DMS153 (cell line): ENCODE data around the gene ARMC9.

ENCODE experiments used
- DNase-seq: peaks from one replicate; lab custom pipeline; 2025; lab: John Stamatoyannopoulos, UW

Gene ARMC9

DNA sequence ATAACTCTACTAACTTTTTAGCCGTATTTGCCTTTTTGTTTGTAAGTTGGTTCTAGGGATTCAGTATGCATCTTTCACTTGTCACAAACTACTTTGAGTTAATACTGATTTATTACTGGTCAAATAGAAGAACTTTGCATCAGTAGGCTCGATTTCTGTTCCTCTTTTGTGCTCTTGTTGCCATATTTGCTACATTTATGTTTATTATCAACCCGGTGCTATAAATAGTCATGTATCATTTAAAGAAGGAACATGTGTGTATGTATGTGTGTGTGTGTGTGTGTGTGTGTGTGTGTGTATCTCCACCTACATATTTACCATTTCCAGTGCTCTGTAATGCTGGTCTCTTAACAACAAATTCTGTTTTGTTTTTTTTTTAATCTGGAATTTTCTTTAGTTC, 117.5 kb downstream of the ARMC9 start:
- DNase-seq = no peak

DNA sequence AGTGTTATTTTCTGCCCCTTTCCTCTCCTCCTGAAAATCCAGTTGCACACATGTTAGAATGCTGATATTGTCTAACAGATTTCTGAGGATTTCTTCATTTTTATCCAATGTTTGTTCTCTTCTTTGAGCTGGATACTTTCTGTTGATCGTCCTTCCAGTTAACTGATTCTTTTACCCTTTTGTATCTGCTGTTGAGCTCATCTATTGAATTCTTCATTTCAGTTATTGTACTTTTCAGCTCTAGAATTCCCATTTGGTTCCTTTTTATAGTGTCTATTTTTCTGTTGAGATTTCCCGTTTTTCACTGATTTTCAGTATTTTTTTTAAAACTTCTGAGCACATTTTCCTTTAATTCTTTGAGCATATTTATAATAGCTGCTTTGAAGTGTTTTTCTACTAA, 119.1 kb downstream of the ARMC9 start:
- DNase-seq = no peak

DNA sequence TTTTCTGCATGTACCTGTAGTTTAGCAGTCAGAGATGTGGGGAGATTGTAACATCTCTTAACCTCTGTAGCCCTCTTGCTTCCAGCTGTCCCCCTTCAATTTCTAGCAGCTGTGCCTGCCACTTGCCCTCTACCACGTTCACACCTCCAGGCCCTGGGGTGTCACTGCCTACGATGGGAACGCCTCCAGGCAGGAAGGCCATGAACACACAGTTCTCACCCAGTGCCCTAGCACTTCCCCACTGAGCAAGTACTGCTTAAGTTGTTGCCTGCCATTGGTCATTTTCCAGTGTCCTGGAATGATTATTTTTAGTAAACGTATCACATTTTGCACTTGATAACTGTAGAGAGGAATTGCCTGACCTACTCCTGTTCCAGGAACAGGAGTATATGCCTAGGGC, 120.0 kb downstream of the ARMC9 start:
- no peak for DNase-seq

DNA sequence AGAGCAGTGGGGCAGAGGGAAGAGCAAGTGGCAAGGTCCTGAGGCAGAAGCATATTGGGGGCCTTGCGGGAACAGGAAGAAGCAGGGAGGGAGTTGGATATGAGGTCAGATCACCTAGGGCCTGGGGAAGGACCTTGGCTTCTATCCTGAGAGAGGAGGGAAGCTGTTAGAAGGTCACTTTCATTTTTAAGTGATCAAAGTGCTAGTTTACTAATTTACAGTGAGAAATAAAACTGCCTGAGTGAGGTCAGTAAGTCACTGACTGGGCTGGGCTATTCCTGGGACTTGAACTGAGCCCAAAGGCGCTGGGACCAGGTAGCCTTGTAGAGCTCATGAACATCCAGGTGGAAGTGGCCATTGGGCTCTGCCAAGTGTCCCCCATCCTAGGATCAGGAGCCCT, 120.5 kb downstream of the ARMC9 start:
- no peak for DNase-seq

DNA sequence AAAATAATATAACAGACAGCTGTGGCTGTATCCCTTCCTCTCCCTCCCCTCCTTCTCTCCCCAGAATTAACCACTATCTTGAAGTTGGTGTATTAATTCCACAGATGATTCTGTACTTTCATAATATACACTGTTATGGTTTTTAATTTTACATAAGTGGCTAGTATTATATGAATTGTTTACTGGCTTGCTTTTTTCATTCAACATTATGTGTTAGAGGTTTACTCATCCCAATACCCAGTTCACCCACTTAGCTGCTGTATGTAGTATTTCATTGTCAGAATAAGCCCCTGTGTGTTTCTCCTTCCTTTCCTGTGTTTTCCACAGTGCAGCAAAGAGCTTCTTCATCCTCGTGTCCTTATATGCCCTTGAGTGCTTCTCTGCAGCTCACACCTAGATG, 121.4 kb downstream of the ARMC9 start:
- DNase-seq = no peak

DNA sequence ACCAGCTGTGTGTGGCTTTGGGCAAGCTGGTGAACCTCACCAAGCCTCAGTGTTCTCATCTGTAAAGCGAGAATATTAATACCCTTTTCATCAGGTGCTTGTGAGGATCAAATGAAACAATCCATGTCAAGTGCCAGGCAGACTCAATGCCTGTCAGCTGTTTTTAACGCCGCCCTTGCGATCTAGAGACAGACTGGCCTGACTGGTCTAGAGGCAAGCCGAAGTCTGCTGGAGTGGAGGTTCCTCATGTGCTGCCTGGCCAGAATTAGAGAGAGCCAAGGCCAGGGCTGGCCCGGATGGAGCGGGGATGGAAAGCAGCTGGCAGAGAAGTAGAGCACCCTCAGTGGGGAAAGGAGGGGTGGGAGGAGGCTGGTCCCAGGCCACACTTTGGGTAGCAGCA, 122.6 kb downstream of the ARMC9 start:
- DNase-seq = no peak

DNA sequence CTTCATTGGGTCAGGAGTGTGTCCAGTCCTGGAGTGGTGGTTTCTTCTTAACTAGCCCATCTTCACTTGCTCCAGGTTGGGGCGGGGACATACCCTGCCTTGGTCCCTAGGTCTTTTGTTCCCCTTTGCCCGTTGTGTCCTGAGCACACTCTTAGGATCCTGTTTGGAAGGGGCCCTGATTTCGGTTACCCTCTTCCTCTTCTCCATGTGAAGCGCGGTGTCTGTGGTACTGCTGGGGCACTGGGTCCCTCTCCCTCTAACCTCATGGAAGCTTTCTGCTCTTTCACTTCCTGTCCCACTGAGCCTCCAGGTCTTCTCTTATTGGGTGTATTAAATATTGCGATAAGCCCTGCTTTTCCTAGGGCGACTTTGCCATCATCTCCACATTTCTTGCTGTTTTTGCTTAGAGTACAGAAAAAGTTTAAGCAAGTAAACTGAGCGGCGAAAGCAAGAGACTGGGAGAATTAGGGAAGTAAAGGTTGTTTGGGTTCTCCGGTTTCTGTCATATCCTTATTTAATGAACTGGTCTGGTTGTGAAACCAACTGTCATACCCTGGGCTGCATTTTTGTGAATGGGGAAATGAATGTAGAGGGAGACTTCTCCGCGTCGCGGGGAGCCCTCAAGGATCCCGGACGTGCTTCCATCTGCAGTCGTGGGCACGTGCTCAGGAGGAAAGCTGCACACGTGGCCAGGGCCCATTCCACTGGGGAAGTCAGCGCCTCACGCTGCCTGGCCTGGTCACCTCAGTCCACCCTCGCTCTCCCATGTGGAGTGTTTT, 123.3 kb downstream of the ARMC9 start:
- no peak for DNase-seq

DNA sequence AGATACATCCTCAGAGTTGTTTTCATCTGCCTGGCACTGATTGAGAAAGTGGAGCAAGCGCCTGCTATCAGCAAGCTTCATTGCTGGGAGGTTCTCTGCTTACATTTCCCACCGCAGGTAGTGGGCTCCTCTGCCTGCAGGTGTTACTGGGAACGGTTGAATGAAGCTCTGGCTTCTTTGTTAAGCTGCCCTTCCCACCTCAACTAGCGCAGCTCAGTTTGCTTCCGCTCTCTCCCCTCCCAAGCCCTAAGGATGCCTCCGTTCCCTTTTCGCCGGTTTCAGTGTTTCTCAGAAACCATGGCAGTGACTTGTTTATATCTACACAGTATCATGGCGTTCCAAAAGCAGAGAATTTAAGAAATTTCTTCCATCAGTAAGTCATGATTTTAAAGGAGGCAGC, 124.9 kb downstream of the ARMC9 start:
- DNase-seq = no peak

DNA sequence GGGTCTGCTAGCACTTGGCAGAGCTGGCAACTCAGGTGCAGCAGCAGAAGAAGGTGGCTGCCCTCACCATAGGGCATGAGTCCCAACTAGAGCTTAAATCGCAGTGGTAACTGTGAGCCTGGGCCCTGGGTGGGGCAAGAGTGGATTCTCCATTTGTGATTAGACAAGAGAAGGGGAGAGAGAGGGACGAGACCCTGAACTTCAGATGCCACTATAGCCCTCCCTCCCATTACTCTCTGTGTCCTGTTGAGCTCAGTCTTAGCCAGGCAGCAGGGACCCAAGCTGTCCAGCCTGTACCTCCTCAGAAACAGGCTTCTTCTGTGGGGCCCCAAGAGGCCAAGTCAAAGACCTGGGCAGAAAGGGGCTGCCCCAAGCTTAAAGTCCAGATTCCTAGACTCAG, 127.4 kb downstream of the ARMC9 start:
- no peak for DNase-seq

DNA sequence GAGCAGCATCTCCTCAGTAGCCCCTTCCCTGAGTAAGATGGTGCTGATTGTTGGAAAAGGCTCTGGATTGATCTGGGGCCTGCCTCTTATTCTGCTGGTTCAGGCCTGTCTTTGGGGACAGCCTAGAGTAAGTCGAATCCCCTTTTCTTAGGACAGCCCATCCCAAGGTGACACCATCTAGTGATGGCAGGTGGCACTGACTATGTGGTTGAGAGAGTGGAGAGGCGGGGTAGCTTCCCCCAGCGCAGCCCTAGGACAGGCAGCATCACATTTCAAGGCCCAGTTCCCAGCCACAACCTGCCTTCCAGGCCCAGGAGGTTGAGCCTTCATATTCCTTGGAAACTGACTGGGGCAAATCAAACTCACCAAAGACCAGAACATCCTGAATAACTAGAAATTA, 128.0 kb downstream of the ARMC9 start:
- no peak for DNase-seq

DNA sequence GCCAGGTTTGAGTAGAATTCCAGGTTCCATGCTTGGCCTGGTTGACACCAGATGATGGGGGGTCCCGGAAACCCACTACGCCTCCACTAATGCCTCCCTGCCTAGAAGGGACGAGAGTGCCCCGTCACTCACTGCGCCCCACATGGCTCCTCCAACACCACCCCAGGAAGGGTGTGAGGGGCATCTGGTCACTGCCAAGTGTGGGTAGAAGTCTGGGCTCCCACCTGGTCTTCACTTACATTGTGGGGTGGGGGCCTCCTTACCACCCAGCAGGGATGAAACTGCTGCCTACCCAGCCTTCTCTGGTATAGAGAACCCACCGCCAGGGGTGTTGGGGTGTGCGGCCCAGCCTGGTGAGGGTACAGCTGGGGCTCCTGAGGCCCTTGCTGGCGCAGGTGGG, 131.9 kb downstream of the ARMC9 start:
- DNase-seq = no peak

DNA sequence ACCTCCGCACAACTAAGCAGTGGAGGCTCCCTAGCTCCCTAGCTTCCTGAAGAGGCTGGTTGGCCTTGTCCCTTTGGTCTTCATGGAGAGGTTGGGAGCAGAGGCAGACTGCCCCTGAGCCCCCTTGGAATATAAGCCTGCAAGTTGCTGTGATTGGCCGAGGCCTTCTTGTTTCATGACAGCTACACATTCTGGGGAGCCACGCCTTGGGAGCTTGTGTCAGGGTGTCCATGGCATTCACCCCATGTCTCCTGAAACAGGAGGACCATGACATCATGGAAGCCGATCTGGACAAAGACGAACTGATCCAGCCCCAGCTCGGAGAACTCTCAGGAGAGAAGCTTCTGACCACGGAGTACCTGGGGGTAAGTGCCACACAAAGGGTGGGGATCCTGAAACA, 133.1 kb downstream of the ARMC9 start:
- DNase-seq = no peak

DNA sequence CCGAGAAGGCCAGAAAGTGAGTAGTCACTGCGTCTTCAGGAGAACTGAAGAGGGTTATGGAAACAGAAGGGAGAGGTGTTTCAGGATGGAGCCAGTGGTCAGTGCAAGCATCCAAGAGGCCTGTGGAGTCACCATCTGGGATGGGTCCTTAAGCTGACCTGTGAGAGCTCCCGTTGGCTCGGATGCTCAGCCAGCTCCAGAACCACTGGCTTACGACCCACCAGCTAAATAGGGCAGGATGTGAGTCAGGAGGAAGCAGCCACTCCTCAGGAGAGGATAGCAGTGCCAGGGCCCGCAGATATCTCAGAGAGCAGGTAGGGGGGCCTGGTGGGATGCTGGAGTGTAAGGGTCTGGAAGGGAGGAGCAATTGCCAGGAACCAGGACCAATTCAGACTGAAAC, 134.0 kb downstream of the ARMC9 start:
- DNase-seq = no peak

DNA sequence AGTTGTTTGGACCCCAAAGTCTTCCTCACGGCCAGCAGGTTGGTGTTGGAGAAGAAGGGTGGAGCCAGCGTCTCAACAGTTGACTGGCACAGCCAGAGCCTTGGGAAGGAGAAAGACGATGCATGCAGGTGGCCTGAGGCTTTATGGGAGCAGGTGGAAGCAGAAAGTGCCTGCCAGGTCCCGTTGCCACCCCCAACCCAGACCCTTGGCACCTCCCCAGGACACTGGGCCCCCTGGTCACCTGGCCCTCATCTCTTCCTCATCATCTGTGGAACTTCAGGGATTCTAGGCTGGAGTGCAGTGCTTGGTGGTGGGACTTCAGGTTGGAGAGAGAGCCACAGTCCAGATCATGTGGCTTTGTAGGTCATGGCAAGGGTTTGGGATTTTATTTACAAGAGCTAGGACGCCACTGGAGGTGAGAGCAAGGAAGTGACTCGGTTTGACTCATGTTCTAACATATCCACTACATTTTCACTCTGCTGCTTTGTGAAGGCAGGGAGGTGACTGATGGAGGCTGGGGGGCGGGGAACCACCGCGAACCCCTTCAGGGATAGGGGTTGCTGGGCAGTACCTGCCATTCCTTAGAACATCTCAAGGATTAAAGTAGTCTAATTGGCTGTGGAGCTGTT, 134.6 kb downstream of the ARMC9 start:
- DNase-seq = no peak

DNA sequence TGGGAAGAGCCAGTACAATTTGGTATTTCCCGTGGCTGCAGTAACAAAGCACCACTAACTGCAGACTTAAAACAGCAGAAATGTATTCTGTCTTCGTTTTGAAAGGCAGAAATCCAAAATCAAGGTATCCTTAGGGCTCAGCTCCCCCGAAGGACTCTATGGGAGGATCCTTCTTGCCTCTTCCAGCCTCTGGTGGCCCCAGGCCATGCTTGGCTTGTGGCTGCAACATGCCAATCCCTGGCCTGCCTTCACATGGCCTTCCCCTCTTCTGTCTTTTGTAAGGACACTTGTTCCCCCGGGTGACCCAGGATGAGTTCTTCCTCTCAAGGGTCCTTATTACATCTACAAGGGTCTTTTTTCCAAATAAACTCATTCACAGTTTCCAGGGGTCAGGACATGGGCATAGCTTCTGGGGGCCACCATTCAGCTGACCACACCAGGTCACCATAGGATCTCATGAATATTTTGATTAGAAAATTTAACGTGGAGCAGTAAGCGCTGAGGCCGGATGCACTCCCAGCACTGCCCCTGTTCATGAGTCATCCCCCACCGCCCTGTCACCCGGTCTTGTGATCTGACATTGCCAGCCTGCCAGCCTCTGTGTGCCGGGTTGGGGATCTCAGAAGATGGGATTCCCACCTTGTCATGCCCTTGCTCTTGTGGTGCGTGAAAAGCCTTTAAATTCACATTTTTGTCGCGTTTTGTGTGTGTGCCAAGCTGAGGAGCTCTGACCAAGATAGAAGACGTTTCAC, 135.9 kb downstream of the ARMC9 start:
- no peak for DNase-seq

DNA sequence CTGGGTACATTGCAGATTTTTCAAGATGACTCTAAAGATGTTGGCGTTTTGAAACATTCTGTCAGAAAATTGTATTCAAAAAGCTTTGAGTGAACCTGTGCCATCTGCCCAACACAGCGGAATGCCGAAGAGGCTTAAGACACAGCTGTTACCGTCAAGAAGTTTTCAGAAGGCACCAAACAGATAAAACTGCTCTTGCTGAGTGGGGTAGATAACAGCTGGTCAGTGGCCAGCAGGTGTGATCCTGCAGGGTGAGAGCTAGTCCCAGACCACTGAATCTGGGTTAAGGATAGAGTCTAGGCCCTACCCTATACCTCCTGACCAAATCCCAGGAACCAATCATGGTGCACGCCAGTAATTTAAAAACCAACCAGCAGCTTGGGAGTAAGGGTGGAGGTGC, 136.6 kb downstream of the ARMC9 start:
- DNase-seq = no peak

DNA sequence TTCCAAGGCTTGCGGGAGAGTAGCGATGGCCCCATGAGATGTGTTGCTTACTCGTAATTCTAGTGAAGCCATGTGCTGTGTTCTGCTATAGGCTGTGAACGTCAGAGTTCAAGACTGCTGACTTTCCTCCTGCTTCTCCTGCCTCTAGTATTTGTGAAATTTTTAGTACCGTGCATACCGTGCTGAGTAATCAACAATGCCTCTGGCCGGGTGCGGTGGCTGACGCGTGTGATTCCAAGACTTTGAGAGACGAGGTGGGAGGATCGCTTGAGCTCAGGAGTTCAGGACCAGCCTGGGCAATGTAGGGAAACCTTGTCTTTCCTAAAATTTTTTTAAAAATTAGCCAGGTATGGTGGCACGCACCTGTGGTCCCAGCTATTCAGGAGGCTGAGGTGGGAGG, 137.2 kb downstream of the ARMC9 start:
- DNase-seq = no peak

DNA sequence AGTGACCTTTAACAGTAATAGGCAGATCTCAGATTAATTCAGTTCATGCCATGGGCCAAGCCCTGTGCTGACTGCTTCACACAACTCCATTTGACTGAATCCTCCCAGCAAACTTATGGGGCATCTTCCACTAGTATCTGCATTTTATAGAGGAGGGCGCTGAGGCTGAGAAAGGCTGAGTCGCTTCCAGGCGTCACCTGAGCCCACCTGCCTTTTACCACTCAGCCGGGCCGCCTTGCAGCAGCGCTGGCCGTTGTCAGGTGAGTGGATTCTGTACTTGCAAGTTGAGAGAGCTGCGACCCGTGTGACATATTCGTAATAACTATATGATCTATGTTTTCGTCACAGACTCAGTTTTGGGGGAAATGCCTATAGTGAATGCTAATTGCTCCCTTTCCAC, 137.8 kb downstream of the ARMC9 start:
- no peak for DNase-seq

DNA sequence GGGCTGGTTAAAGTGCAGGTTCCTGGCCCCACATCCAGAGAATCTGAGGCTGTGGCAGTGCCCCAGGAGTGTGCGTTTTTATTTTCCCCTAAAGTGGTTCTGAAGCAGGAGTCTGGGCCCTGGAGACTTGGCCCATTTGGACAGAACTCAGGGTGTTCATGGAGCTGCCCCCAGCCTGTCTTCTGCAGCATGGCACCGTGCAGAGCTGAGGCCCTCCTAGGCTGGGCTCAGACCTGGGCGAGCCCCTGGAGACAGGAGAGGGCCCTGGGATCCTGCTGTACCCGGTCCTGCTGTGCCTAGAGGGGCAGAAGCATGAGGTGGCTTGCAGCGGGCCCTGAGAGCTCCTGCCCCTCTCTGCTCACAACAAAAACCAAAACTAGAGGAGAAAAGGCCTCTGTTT, 138.3 kb downstream of the ARMC9 start:
- DNase-seq = no peak

DNA sequence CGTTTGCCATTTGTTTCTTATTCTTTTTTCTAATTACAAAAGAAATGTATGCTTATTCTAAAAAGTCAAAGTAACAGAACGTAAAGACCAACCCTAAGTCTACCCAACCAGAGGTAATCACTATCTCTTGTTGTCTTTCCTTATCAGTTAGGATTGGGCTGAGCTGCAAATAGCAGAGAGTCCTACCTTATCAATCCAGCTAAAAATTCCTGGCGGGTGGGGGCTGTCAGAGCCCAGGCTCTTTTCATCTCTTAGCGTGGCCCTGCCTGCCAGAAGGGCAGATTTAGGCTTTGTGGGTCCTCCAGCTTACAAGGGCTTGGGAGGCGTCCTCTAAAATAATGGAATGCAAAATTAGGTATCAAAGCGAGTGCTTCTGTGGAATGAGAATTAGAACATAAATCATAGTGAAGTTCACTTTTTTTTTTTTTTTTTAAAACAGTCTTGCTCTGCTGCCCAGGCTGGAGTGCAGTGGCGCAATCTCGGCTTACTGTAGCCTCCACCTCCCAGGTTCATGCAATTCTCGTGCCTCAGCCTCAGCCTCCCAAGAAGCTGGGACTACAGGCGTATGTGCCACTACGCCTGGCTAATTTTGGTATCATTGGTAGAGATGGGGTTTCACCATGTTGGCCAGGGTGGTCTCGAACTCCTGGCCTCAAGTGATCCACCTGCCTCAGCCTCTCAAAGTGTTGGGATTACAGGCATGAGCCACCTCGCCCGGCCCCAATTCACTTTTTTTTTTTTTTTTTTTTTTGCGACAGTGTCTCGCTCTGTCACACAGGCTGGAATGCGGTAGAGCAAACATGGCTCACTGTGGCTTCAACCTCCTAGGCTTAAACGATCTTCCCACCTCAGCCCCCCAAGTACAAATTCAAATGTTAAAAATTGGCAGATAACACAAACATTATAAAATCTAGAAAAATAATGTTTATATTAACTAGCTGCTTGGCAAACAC, 139.7 kb downstream of the ARMC9 start:
- no peak for DNase-seq

DNA sequence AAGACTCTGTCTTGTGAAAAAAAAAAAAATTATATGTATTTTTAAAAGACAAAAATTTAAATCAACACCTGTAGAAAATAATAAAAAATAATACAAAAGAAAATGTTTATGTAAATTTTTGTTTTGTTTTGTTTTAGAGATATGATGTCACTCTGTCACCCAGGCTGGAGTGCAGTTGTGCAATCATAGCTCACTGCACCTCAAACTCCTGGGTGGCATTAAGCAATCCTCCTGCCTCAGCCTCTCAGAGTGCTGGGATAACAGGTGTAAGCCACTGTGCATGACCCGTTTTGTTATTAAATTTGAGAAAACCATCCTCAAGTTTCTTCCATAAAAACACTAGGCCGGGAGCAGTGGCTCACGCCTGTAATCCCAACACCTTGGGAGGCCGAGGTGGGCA, 140.9 kb downstream of the ARMC9 start:
- DNase-seq = no peak

DNA sequence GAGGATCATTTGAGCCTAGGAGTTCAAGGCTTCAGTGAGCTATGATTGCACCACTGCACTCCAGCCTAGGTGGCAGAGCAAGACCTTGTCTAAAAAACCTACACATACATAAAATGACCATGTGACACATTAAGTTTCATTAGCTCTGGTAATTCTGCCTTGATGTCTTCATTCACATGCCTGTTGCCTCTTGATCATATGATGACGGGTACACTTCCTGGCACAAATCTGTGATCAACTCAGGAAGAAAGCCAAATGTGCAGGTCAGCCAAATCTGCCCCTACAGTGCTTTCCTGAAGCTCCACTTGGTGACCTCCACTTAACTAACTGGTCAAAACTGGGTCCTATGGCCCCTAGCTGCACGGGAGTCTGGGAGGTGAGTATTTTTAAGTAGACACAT, 142.7 kb downstream of the ARMC9 start:
- no peak for DNase-seq
